Caco-2 (cell line): Measurements from ENCODE around the gene BRD9. TPM values are rescaled to one million over a fixed set of nuclear protein-coding genes. Genes with fewer than 3 reads are reported as not detected.

Source experiments
- BruUV-seq: library from RNA; stranded (reverse); fragments of 400-500 nt; replicated peaks from 2 replicates; lab custom pipeline; 2021; lab: Mats Ljungman, UMichigan
- CTCF ChIA-PET: fragments of 300-600 bp; sonication (Branson Sonifier 250); formaldehyde crosslinking; loops from one replicate; lab custom pipeline; 2022; ENCODE audit warnings: antibody characterized with exemption; lab: Charles Lee
- POLR2A ChIA-PET: fragments of 300-600 bp; sonication (Branson Sonifier 250); formaldehyde crosslinking; loops from one replicate; lab custom pipeline; 2022; ENCODE audit warnings: antibody characterized with exemption; lab: Charles Lee
- DNase-seq, 2 experiments: peaks; one replicate each; pipeline versions ENCODE4 v3.0.0 to v3.0.0-alpha.2; 2020 to 2022
- H3K27me3 ChIP-seq: replicated peaks from 2 replicates; pipeline ENCODE4 v1.6.0; 2011; ENCODE audit warnings: low read length; ENCODE audit not compliant: control insufficient read depth, insufficient read depth
- H3K36me3 ChIP-seq: 2 replicates; pipeline ENCODE4 v1.5.1; 2011; ENCODE audit warnings: low read length; ENCODE audit not compliant: control insufficient read depth, insufficient read depth
- H3K4me1 ChIP-seq: fragments of 250-450 bp; sonication (Bioruptor Pico); 2 replicates; pipeline ENCODE4 v1.5.1; 2020; ENCODE audit warnings: mild to moderate bottlenecking
- H3K4me3 ChIP-seq: 2 replicates; pipeline ENCODE4 v1.5.1; 2011; ENCODE audit warnings: low read depth, mild to moderate bottlenecking, control low read depth, low read length
- H3K9me3 ChIP-seq: fragments of 250-450 bp; sonication (Bioruptor Pico); 2 replicates; pipeline ENCODE4 v1.5.1; 2020; ENCODE audit warnings: mild to moderate bottlenecking, moderate library complexity
- H3K27ac Mint-ChIP-seq: one replicate; pipeline ENCODE4 v1.8.0; 2022; ENCODE audit warnings: mixed read lengths; ENCODE audit not compliant: unreplicated experiment
- H3K27me3 Mint-ChIP-seq: one replicate; pipeline ENCODE4 v1.8.0; 2022; ENCODE audit warnings: mixed read lengths; ENCODE audit not compliant: insufficient read depth, unreplicated experiment
- H3K36me3 Mint-ChIP-seq: one replicate; pipeline ENCODE4 v1.8.0; 2022; ENCODE audit warnings: mild to moderate bottlenecking, mixed read lengths; ENCODE audit not compliant: insufficient read depth, unreplicated experiment
- H3K4me1 Mint-ChIP-seq: one replicate; pipeline ENCODE4 v1.8.0; 2022; ENCODE audit warnings: low read depth, mixed read lengths; ENCODE audit not compliant: unreplicated experiment
- H3K4me3 Mint-ChIP-seq: one replicate; pipeline ENCODE4 v1.8.0; 2022; ENCODE audit warnings: mild to moderate bottlenecking, moderate library complexity, mixed read lengths; ENCODE audit not compliant: unreplicated experiment
- H3K9me3 Mint-ChIP-seq: one replicate; pipeline ENCODE4 v1.8.0; 2022; ENCODE audit warnings: mixed read lengths; ENCODE audit not compliant: unreplicated experiment
- intact Hi-C: fragments of 100-400 bp; cut with micrococcal nuclease; formaldehyde crosslinking; loops from one replicate; pipeline ENCODE4 v1.10.0; 2022; ENCODE audit not compliant: unreplicated experiment
- total RNA-seq: library from RNA; stranded (reverse); gene quantifications from 2 replicates; pipeline ENCODE4 v1.2.3, GENCODE V29; 2022
- TF ChIP-seq, protein P1 (sequence below), 2 experiments: fragments of 200-600 bp in 1 of 2; IDR thresholded peaks; 1 replicate in 1 of 2; 2 replicates in 1 of 2; pipeline versions ENCODE4 v1.5.1 to v1.8.0; 2011 to 2022; ENCODE audit warnings: antibody characterized with exemption in 1 of 2, control low read depth in 1 of 2, inconsistent platforms in 1 of 2, low read depth in 1 of 2, low read length in 1 of 2, mild to moderate bottlenecking in 1 of 2, moderate library complexity in 1 of 2; ENCODE audit not compliant: insufficient read depth in 1 of 2, severe bottlenecking in 1 of 2, unreplicated experiment in 1 of 2

The BRD9 gene
- total RNA-seq, 1 experiment from 2014 or later, result 77.5 TPM

DNA sequence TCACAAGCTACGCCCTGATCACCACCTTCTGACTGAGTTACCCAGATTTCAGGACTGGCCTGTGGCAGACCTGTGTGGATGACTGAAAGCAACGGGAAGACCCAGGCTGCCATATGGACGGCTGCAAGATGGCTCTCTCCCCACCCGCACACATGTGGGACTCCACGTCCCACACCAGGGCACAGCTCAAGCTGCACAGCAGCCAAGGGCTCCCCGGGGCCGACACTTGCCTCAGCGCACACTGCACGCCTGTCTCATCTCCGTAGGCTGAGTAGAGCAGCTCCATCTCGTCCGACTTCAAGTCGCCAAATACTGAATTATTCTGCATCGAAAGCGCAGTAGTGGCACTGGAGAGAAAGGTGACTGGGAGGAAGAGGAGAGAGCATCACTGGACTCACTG, 14.5 kb downstream of the BRD9 start:
- no peaks in the 10 kb centered on the region for H3K4me1 ChIP-seq
- intact Hi-C loops, result no loop called here
- Mint-ChIP-seq H3K4me3 (no peak overlapping the region), H3K4me1 (no peaks in the 10 kb centered on the region), H3K36me3 (peaks cover 71% of the 10 kb centered on the region), H3K9me3 (no peaks in the 10 kb centered on the region), H3K27ac (no peak overlapping the region), H3K27me3 (no peaks in the 10 kb centered on the region)
- H3K9me3 ChIP-seq, result no peaks in the 10 kb centered on the region
- no TSS peak for BruUV-seq
- no peak overlapping the region for H3K4me3 ChIP-seq
- H3K27me3 ChIP-seq, result no peaks in the 10 kb centered on the region
- ChIA-PET POLR2A (no interaction called here), CTCF (no interaction called here)
- TF ChIP-seq, protein P1, sequence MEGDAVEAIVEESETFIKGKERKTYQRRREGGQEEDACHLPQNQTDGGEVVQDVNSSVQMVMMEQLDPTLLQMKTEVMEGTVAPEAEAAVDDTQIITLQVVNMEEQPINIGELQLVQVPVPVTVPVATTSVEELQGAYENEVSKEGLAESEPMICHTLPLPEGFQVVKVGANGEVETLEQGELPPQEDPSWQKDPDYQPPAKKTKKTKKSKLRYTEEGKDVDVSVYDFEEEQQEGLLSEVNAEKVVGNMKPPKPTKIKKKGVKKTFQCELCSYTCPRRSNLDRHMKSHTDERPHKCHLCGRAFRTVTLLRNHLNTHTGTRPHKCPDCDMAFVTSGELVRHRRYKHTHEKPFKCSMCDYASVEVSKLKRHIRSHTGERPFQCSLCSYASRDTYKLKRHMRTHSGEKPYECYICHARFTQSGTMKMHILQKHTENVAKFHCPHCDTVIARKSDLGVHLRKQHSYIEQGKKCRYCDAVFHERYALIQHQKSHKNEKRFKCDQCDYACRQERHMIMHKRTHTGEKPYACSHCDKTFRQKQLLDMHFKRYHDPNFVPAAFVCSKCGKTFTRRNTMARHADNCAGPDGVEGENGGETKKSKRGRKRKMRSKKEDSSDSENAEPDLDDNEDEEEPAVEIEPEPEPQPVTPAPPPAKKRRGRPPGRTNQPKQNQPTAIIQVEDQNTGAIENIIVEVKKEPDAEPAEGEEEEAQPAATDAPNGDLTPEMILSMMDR (IDR thresholded peaks at IDR 0.05; ENCODE audit: insufficient read depth in 1 of 2, low read depth in 1 of 2, low read length in 1 of 2, severe bottlenecking in 1 of 2, unreplicated experiment in 1 of 2), result no peak
- DNase-seq, result no peak
- H3K36me3 ChIP-seq, result peaks cover 8% of the 10 kb centered on the region

DNA sequence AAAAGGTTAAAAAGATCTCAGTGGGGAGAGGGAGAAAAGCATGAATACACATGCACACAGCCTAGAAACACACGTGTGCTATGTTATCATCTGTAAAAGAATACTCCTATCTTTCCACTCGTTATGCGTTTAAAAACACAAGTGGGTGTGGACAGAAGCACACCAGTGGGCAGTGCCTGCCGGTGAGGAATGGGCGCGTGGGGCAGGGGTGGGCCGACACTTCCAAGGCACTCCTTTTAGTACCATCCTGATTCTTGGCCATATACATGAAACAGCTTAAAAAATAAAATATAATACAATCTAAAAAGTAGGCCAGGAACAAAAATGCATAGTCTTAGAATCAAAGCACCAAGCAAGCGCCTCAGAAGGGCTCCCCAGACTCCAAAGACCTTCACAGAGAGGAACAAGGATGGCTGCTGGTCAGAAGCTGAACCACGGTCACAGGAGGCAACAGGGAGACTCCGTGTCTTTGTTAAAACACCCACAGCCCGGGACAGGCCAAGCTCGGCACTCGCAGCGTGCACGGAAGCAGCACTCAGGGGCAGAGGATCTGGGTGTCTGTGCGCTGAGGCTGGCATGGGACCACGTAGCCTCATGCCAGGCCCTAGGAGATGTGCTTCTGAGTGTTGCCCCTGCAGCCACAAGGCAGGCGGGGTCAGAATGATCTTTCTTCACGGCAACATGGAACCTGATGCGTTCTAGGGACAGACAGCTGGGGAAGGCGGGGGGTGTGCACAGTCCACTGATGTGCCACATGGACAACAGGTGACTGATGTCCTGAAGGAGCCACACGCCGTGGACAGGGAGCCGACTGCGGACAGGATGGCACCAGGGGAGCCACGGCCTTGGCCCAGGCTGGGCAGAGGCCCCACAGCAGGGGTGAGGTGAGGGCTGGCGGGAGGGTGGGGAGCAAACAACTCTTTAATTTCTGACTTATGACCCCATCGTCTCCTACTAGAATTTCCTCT, 15.9 kb downstream of the BRD9 start:
- TF ChIP-seq, protein P1 (IDR thresholded peaks at IDR 0.05; ENCODE audit: insufficient read depth in 1 of 2, low read depth in 1 of 2, low read length in 1 of 2, severe bottlenecking in 1 of 2, unreplicated experiment in 1 of 2), result no peak
- Histone ChIP-seq H3K27me3 (no peaks in the 10 kb centered on the region), H3K36me3 (peaks cover 5% of the 10 kb centered on the region; the same call in 1 of the 2 replicates), H3K9me3 (no peaks in the 10 kb centered on the region), H3K4me1 (no peaks in the 10 kb centered on the region), H3K4me3 (no peak overlapping the region)
- CTCF ChIA-PET, result no interaction called here
- H3K4me3 Mint-ChIP-seq, result no peak overlapping the region
- BruUV-seq, result no TSS peak
- POLR2A ChIA-PET, result no interaction called here
- H3K27me3 Mint-ChIP-seq, result no peaks in the 10 kb centered on the region
- no peak for DNase-seq
- no peak overlapping the region for H3K27ac Mint-ChIP-seq
- intact Hi-C loops, result no loop called here
- H3K36me3 Mint-ChIP-seq, result peaks cover 70% of the 10 kb centered on the region
- H3K9me3 Mint-ChIP-seq, result no peaks in the 10 kb centered on the region
- no peaks in the 10 kb centered on the region for H3K4me1 Mint-ChIP-seq

DNA sequence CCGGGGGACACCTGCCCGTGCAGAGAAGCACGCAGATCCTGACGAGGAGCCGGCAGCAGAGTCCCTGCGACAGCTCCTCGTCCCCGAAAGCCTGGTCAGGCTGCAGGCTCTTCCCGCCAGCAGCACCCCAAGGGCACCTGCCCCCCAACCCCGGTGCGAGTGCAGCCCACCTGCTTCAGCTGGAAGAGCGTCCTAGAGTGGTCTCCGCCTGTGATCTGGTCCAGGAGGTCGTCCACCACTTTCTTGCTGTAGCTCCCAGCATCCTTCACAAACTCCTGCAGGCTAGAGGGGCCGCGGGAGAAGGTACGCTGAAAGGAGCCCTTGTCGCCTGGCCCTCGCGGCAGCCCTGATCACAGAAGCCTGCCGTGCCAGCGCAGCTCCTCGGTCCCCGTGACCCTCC, 16.7 kb downstream of the BRD9 start:
- Histone ChIP-seq H3K36me3 (peaks cover 6% of the 10 kb centered on the region; the same call in 1 of the 2 replicates), H3K4me3 (no peak overlapping the region), H3K4me1 (no peaks in the 10 kb centered on the region), H3K27me3 (no peaks in the 10 kb centered on the region), H3K9me3 (no peaks in the 10 kb centered on the region)
- H3K4me1 Mint-ChIP-seq, result no peaks in the 10 kb centered on the region
- BruUV-seq, result no TSS peak
- no peak overlapping the region for H3K27ac Mint-ChIP-seq
- H3K4me3 Mint-ChIP-seq, result no peak overlapping the region
- ChIA-PET POLR2A (no interaction called here), CTCF (interaction anchor here (0.6 kb wide), 1 partner anchor 218 kb away, joined by 4 read pairs; no protein-coding TSS in a partner anchor)
- no peaks in the 10 kb centered on the region for H3K9me3 Mint-ChIP-seq
- DNase-seq, result no peak
- TF ChIP-seq, protein P1 (IDR thresholded peaks at IDR 0.05; ENCODE audit: insufficient read depth in 1 of 2, low read depth in 1 of 2, low read length in 1 of 2, severe bottlenecking in 1 of 2, unreplicated experiment in 1 of 2), result no peak
- H3K36me3 Mint-ChIP-seq, result peaks cover 74% of the 10 kb centered on the region
- H3K27me3 Mint-ChIP-seq, result no peaks in the 10 kb centered on the region
- intact Hi-C loops, result no loop called here
